ENCODE data around the gene NLGN1.

DNA sequence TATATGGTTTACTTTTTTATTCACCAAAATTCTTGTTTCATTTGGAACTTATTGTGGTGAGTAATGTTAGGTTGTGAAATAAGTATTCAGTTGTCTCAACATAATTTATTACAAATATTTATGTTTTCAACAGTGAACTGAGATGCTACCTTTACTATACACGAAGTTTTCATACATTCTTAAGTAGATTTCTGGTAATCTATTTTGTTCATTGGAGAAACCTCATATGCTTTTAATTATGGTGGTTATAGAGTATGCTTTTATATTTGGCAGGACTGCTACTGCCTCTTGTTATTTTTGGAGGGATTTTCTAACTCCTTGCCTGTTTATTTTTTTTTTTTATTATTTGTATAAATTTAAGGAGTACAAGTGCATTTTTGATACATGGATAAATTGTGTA is 253.1 kb downstream of the NLGN1 start:
- TF ChIP-seq POLR2AphosphoS5 (IDR thresholded peaks at IDR 0.05) (no peak), CTCF (IDR thresholded peaks at IDR 0.05) (no peak), POLR2A (IDR thresholded peaks at IDR 0.05) (no peak)
